Subcutaneous preadipocyte (primary cell): ENCODE measurements around the gene C2orf72. TPM values are rescaled to one million over a fixed set of nuclear protein-coding genes. Genes with fewer than 3 reads are reported as not detected.

Experiments used
- total RNA-seq: library from RNA; depleted of rRNA; stranded (reverse); fragments of >200 nt; gene quantifications from 2 replicates; pipeline ENCODE4 v1.2.3, GENCODE V29; 2012

The C2orf72 gene
- 0.20 and 0.37 TPM in 2 replicates for total RNA-seq

DNA sequence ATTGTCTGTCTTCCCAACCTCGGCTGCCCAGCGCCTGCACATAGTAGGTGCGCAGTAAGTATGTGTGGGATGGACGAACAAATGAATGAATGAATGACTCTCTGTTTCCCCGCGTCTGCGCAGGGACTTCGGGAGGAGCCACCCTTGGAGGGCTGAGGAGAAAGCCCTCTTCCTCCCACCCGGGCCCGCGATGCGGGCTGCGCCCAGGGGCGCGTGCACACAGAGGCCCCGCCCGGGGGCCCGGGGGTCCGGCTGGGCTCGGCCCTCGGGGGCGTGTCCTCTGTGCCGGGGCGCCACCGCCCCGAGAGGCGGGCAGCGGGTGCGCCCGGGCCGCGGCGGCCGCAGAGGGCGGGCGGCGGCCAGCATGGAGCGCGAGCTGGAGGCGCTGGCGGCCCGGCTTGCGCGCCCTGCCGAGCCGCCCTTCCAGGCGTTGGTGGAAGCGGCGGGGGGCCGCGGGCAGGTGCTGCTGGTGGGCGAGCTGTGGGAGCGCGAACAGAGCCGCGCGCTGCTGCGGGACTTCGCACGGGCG is at the start of gene C2orf72:
Gene C2orf72, plus strand, starts transcription at position 322 of the 529 bp plus-strand sequence. Its CDS starts 43 bp downstream, at position 365.

DNA sequence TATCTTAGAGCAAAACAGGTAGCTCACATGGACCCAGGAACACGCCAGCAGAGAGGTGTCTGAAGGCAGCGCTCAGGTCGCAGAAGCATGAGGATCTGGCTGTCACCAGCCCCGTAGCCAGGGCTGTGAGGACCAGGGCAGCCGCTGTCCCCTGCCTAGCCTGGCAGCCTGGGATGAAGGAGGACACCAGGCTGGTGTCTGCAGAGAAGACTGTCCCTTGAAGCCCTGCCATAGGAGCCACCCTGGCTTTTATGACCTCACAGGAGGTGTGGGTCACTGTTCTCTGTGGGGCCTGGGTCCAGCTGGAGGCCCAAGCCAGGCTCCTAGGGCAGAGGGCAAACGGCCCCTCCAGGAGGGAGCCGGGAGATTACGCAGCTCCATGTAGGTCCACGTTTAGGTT is 41.5 kb upstream of the C2orf72 start, which contains the start of gene SPATA3:
Gene SPATA3, plus strand, starts transcription at position 301 of the 400 bp plus-strand sequence. CDS start 113 bp downstream, outside the sequence.

DNA sequence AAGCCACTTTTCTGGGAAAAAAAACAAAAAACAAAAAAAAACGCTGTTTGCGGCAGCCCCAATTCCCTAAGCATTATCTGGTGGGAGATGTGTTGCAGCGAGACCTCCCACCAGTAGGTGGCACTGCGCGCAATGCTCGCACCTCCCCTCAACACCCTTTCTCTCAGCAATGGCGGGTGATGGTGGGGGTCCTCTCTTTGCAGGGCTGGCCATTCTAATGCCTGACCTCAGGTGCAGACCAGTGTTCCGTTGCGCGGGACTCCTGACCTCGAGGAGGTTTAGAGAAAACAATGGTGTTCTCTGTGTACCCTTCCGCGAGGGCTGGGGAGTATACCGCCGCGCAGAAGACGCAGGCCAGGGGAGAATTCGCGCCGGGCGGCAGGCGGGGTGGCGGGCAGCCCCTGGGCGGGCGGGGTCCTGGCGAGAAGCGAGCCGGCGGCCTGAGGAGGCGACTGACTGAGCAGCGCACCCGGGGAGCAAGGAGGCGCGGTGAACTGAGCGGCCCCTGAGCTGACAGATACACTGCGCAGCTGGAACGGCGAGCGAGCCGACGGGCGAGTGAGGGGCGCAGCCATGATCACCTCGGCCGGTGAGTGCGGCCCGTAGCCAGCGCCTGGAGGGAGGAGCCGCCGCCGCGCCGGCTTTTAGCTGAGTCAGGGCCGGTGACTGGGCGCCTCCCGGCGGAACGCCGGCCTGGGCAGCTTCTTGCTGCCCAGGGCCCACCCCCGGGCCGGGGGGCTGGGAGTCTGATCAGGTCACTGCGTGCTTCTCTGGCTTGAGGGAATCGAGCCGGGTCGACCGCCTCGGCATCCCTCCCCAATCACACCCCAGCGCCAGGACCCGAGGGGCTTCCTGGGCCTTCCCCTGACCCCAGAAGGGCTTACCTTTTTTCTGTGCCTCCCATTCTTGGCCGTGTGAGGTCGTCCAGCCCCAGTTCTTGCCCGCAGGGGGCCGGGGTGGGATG is 19.4 kb downstream of the C2orf72 start, which contains the start of gene PSMD1:
Gene PSMD1, plus strand, starts transcription at position 415 of the 964 bp plus-strand sequence. Its CDS starts 159 bp downstream, at position 574.

Other genes starting within 250 kb of the C2orf72 start
- 15.4 and 18.4 TPM in 2 replicates for gene ITM2C, start 172.6 kb upstream of the C2orf72 start, total RNA-seq
- under 0.01 TPM in 1 of 2 replicates, not detected in the other for gene GPR55, start 112.3 kb upstream of the C2orf72 start, total RNA-seq
- gene SPATA3, start 41.4 kb upstream of the C2orf72 start, total RNA-seq = not detected in 2 replicates
- gene PSMD1, start 19.3 kb downstream of the C2orf72 start, total RNA-seq = 99.9 and 127 TPM in 2 replicates
- gene HTR2B, start 87.5 kb downstream of the C2orf72 start, total RNA-seq = 0.59 and 2.6 TPM in 2 replicates
- gene ARMC9, start 161.1 kb downstream of the C2orf72 start, total RNA-seq = 25.4 and 45.9 TPM in 2 replicates